T-helper 1 cell treated with Interleukin-12 subunit alpha and Interleukin-12 subunit beta and Interleukin-4 antibody, amounts not matched to agents 30 ng/mL and 1 ng/mL, for 36 hours (primary cell): ENCODE results near the gene DHRS4. TPM values are rescaled to one million over a fixed set of nuclear protein-coding genes. Genes with fewer than 3 reads are reported as not detected.

Experiments used
- intact Hi-C: fragments of 100-400 bp; cut with micrococcal nuclease; formaldehyde crosslinking; loops from one replicate; pipeline ENCODE4 v1.15.1; 2024
- total RNA-seq: library from RNA; stranded (reverse); gene quantifications from 2 replicates; pipeline ENCODE4 v1.2.3, GENCODE V29; 2022

DHRS4 gene
- 16.0 and 16.3 TPM in 2 replicates for total RNA-seq

- intact Hi-C loops, result loop anchor here (1.0 to 10.0 kb wide), 10 partner anchors 23 to 489 kb away; partner anchors contain the start of genes CHMP4A, NGDN and SDR39U1
Observed at GRCh38 chr14:23953464-23954278, at the start of gene DHRS4. TSS of gene DHRS4 (plus strand) at chr14:23953770. CDS start at chr14:23953789, 19 bp downstream.

DNA sequence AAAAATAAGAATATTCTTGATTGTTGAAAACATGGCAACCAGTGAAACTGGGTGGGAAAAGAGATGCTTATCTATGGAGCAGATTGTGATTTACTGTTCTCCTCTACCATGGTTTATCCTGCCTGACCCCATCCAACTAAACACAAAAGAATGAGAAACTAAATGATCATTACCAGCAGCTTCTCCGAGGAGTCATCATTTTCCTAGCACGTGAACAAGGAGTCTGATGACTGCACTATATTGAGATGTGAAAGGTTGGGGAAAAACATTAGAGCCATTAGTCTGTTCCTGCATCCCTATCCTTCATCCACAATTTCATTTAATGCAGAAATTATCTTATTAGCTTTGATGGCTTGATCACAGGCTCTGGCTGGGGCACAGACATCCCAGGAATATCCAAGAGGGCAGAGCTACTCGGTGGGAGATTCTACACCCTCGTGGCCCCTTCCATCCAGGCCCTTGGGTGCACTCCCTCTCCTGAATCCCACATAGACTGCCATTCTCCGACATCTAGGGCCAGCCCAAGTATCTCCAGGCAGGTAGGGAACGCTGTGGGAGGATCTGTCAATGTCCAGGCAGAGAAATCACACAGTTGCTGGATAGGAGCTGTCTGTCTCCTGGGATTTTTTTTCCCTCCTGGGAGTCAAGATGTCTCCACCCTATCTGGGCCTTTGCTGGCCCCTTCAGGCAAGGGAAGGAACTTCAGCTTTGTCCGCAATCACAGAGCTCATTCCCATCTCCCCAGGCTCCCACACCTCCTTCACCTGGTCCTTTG is 43.3 kb upstream of the DHRS4 start:
- intact Hi-C loops, result loop anchor here (1.0 kb wide), 1 partner anchor 321 kb away; no protein-coding TSS in a partner anchor

- intact Hi-C loops, result loop anchor here (1.0 kb wide), 1 partner anchor 322 kb away; no protein-coding TSS in a partner anchor
Observed at GRCh38 chr14:23910876-23911210, 42.7 kb upstream of the DHRS4 start.

GRCh38 chr14:23915559-23915958 is 38.0 kb upstream of the DHRS4 start:
- intact Hi-C loops, result no loop called here

GRCh38 chr14:23916004-23916403 is 37.6 kb upstream of the DHRS4 start:
- intact Hi-C loops, result no loop called here

GRCh38 chr14:23916446-23916845 is 37.1 kb upstream of the DHRS4 start:
- intact Hi-C loops, result no loop called here

GRCh38 chr14:23922545-23922944 is 31.0 kb upstream of the DHRS4 start:
- intact Hi-C loops, result no loop called here

DNA sequence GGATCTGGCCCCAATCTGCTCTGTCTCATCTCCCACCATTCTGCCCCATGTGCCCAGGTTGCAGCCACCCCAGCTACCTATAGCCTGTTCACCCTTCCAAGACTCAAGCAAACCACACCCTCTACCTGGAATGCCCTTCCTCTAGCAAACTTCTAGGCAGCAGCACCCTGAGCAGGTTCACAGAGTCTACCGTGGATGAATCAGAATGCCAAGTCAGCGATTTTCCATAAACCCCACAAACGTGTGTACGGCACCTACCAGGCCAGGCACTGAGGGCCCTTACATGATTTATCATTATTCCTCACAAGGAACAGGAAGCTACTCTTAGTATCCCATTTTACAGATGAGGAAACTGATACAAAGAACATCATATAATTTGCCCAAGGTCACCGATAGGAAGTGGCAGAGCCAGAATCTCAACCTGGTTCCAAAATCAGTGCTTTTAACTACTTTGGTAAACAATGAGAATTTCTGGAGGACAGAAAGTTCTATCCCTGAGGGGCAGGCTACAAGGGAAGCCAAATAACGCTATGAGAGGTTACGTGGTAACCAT is 28.0 kb upstream of the DHRS4 start:
- intact Hi-C loops, result no loop called here

DNA sequence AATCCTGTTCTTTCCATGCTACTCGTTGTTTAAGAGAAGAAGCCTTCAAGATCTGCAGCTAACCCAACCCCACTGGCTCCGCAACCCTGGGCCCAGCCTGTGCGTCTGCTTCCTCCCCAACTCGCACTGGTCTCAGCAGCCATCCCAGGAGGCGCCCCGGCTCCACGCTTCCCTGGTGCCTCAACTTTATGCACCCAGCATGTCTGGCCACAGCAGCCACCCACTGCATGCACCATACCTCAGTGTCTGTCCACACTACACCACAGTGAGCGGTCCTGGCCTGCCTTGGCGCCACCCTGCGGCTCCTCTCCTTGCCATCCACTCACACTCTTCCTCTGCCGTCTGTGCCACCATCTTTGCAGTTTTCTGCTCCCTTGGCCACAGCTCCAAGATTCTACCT is 27.0 kb upstream of the DHRS4 start:
- intact Hi-C loops, result no loop called here

DNA sequence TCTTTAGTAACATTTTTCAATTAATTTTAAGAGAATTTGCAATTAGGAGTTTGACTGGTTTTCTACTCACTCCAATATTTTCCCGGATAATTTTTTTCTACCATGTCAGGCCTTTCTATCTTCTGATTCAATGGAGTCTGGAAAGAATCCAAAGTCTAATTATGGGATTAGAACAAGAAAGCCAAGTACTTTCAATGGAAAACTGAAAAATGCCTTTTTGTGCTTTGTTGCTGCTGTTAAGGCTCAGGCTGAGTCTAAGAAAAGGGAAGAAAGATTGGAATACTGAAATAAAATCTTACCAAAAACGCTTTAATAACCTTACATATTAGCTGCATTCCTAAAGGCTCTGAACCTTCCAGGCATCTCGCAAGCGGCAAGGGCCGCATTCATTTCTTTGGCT is 24.4 kb upstream of the DHRS4 start:
- intact Hi-C loops, result loop anchor here (1.0 kb wide), 1 partner anchor 297 kb away; no protein-coding TSS in a partner anchor

DNA sequence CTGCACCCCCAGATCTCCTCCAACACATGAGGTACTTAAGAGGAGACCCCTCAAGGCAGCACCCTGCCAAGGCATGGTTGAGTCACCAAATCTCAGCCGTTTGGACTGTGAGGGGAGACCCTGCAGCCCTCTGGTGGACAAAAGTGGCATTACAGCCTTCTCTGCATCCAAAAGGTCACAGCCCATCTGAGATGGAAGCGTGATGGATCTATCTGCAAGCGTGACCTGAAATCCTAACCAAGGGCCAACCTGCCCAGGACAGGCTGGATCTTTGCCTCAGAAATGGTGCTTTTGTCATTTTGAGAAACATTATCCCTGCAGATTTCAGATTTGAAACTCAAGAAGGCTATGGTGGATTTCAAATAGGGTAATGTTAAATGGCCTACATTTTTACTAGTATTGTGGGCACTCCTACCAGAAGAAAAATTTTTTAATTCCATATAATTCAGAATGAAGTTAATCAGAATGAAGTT is 23.7 kb upstream of the DHRS4 start:
- intact Hi-C loops, result loop anchor here (1.0 kb wide), 2 partner anchors 24 to 298 kb away; no protein-coding TSS in a partner anchor

GRCh38 chr14:23930742-23931141 is 22.8 kb upstream of the DHRS4 start:
- intact Hi-C loops, result loop anchor here (1.0 kb wide), 1 partner anchor 24 kb away; no protein-coding TSS in a partner anchor

GRCh38 chr14:23931721-23932289 is 21.8 kb upstream of the DHRS4 start:
- intact Hi-C loops, result no loop called here

- intact Hi-C loops, result no loop called here
Observed at GRCh38 chr14:23932639-23933038, 20.9 kb upstream of the DHRS4 start.

- intact Hi-C loops, result no loop called here
Observed at GRCh38 chr14:23933108-23933741, 20.3 kb upstream of the DHRS4 start.

- intact Hi-C loops, result no loop called here
Observed at GRCh38 chr14:23933742-23934128, 19.8 kb upstream of the DHRS4 start.

DNA sequence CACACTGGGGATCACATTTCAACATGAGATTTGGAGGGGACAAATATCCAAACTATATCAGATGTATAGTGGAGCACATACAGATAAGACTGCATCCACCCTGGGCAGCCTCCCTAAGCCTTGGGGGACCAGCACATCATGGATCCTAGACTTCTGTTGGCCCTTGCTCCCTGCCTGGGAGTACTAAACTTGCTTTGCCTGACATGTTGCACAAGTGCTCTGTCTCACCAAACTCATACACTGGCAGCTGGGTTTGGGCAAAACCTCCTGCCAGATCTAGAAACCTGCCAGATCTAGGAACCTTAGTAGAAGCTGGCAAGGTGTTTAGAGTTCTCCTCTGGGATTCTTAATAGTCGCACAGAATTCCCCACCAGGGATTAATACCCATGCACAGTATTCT is 18.4 kb upstream of the DHRS4 start:
- intact Hi-C loops, result no loop called here

GRCh38 chr14:23936084-23936829 is 17.3 kb upstream of the DHRS4 start:
- intact Hi-C loops, result no loop called here

DNA sequence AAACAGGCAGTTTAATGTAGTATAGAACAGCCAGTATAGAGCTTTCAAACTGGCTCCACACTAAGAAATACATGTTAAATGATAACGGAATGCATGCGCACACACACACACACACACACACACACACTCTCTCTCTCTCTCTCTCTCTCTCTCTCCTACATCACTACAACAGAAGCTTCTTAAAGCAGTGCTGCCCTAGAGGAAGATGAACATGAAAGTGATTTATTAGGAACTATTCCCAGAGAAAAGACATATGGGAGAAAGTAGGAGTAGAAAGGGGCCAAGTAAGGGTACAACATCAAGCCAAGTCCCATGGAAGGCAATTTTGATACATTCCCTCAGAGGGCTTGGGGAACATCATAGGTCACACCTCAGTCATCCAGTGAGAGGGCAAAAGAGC is 16.4 kb upstream of the DHRS4 start:
- intact Hi-C loops, result no loop called here

DNA sequence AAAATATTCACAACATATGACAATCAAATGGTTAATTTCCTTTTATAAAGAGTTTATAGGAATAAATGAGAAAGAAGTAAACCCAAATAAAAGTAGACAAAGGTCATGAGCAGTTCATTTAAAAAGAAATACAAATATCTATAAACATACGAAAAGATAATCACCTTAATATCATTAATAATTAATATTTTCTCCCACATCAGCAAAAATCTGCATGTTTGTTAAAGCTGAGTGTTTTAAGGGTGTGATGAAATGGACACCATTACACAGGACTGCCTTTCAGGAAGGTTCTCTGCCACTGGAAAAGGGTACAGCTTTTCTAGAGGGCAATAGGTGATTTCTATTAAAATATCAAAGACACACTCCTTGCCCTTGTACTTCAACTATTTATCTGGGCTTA is 14.7 kb upstream of the DHRS4 start:
- intact Hi-C loops, result no loop called here
